GM19324 (cell line): ENCODE measurements around the gene TUBB4B.

ENCODE experiments used
- ATAC-seq: cut with Tn5 transposase; IDR thresholded peaks from one replicate; pipeline ENCODE4 v1.9.1; 2021; ENCODE audit warnings: mild to moderate bottlenecking, moderate library complexity; ENCODE audit not compliant: unreplicated experiment, low FRiP score

TUBB4B gene

GRCh38 chr9:137224830-137225694 is 16.0 kb upstream of the TUBB4B start, which contains the start of gene CYSRT1:
TSS of gene CYSRT1 (plus strand) at chr9:137225174. CDS start at chr9:137225622, 448 bp downstream.
- no peak for ATAC-seq

DNA sequence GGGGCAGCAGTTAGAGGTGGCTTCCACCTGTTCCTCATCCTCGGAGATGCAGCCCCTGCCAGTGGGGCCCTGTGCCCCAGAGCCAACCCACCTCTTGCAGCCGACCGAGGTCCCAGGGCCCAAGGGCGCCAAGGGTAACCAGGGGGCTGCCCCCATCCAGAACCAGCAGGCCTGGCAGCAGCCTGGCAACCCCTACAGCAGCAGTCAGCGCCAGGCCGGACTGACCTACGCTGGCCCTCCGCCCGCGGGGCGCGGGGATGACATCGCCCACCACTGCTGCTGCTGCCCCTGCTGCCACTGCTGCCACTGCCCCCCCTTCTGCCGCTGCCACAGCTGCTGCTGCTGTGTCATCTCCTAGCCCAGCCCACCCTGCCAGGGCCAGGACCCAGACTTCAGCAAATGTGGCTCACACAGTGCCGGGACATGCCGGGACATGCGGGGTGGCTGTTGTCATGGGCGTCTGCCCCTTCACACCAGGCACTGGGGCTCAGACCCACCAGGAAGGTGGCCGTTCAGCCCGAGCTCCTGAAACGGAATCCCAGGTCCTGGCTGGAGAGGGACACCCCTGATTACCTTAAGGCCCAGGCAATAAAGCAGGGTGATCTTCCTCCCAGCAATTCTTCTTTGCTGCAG is 15.3 kb upstream of the TUBB4B start:
- ATAC-seq: no peak

- ATAC-seq: no peak
Measured at GRCh38 chr9:137226338-137227053, 14.6 kb upstream of the TUBB4B start.

GRCh38 chr9:137227054-137227852 is 13.8 kb upstream of the TUBB4B start, which contains the start of gene RNF224:
TSS of gene RNF224 (plus strand) at chr9:137227502. CDS start at chr9:137228336, 834 bp downstream.
- ATAC-seq: no peak

GRCh38 chr9:137227853-137228505 is 13.1 kb upstream of the TUBB4B start:
- no peak for ATAC-seq

- ATAC-seq: no peak
Measured at GRCh38 chr9:137228506-137228967, 12.6 kb upstream of the TUBB4B start.

DNA sequence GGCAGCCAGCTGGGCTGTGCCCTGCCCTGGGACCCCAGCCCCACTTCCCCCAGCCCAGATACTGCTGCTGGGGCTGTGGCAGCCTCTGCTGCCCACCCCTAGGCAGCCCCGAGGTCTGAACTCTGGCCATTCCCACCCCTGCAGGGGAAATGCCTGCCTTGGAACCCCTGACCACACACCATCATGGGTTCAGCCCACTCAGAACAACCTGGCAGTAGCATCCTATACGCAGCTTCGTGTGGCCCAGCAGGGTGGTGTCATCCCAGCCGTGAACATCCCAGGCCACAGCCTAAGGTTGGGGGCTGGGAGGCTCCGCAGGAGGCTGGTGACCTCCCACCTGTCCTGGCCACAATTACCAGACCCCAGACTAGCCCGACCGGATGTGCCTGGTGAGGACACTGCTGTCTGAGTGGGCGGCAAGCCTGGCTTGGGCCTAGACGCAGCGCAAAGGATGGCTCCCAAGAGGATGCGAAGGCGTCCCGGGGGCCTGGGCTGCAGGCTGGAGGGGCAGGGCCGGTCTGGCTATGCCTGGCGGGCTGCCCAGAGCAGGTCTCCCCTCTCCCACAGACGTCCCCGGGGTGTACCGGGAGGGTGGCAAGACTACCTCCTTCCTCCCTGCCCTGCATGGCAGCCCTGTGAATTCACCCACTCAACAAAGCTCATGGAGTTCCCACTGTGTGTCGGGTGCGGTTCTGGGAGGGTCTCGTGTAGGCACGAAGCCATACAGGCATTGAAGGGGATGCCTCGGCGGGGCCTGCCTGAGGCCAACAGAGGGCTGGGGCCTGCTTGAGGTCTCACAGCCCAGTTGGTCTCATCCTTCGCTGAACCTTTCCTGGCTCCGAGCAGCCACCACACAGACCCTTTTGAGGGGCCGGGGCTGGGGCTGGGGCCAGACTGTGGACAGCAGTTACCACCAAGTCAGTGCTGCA is 11.9 kb upstream of the TUBB4B start:
- no peak for ATAC-seq

GRCh38 chr9:137229903-137230704 is 11.0 kb upstream of the TUBB4B start:
- ATAC-seq: no peak

DNA sequence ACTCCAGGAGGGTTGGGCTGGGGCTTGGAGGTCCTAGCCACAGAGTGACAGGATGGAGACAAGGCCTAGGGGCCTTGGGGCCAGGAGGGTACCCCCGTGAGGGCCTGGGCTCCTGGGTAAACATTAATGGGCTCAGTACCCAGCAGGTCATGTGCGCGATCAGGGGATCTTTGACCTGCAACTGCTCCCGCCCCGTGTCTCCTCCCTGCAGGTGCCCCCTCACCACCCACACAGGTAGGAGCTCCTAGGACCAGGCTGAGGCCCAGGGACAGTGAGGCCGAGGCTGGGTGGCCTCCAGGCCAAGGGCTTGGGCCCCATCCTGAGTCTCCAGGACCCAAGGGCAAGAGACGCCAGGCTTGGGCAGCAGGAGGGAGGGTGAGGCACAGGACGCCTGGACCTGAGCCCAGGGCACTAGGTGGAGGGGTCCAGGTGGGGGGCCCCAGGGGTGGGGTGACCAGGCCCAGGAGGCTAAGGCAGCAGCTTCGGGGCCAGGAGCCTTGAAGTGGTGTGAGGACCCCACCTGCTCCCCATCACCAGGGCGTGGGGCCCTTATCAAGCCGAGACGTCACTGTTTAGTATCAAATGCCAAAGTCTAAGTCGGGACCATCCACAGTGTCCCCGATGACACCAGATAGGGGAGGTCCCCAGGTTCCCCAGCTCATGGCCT is 10.2 kb upstream of the TUBB4B start, which contains the start of gene SLC34A3:
SLC34A3 (plus strand) TSS at position 197 of the 667 bp plus-strand sequence. CDS start 802 bp downstream, outside the sequence.
- no peak for ATAC-seq

DNA sequence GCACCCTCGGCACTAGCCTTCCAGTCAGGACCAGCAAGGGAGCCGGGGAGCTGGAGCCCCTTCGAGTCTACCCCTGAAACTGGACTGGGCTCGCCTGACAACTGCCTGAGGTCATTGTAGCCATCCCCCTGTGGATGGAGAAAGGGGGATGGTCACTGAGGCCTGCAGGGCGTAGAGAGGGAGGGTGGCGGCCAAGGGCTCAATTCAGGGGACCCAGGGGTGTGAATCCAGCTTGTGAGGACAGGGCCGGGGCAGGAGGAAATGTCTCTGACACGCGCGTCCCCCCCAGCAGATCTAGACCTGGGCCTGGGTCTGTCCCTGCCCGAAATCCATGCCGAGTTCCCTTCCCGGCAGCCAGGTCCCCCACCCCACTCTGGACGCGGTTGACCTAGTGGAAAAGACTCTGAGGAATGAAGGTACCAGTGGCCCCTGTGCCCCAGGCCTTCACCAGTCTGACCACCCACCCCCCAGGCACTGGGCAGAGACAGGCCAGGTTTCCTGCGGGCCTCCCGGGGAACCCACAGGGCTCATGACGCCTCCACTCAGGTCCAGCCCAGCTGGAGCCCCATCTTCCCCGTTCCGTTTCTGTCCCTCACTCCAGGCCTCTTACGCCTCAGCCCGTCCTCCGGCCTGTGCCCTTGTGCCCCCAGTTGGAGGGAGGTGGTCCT is 9.6 kb upstream of the TUBB4B start:
- no peak for ATAC-seq

- ATAC-seq: no peak
Measured at GRCh38 chr9:137232101-137232500, 9.0 kb upstream of the TUBB4B start.

DNA sequence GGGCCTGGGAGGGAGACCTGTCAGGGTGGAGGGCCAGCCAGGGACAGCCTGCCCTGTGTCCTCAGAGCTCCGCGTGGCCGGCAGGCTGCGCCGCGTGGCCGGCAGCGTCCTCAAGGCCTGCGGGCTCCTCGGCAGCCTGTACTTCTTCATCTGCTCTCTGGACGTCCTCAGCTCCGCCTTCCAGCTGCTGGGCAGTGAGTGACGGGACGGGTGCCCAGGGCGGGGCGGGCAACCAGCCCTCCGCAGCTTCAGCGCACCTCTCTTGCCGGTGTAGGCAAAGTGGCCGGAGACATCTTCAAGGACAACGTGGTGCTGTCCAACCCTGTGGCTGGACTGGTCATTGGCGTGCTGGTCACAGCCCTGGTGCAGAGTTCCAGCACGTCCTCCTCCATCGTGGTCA is 8.6 kb upstream of the TUBB4B start:
- no peak for ATAC-seq

DNA sequence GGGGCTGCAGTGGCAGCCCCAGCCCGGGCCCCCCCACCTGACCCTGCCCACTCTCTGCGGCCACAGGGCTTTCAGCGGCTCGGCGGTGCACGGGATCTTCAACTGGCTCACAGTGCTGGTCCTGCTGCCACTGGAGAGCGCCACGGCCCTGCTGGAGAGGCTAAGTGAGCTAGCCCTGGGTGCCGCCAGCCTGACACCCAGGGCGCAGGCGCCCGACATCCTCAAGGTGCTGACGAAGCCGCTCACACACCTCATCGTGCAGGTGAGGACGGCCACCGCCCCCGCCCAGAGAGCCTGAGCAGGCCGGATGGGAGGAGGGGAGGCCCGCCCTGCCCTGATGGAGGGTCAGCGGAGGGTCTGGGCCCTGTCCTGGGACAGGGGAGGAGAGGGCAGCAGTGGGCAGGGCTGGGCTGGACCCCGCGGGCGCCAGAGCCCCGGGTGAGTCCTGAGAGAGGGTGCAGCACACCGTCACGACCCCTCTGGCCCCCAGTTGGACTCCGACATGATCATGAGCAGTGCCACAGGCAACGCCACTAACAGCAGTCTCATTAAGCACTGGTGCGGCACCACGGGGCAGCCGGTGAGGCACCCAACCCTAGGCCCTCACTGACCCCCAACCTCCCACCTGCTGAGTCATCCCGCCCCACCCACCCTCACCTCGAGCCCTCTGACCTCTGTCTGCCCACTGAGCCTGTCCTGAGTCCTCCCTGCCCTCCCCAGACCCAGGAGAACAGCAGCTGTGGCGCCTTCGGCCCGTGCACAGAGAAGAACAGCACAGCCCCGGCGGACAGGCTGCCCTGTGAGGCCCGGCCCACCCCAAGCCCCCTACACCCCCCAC is 7.7 kb upstream of the TUBB4B start:
- ATAC-seq: no peak

DNA sequence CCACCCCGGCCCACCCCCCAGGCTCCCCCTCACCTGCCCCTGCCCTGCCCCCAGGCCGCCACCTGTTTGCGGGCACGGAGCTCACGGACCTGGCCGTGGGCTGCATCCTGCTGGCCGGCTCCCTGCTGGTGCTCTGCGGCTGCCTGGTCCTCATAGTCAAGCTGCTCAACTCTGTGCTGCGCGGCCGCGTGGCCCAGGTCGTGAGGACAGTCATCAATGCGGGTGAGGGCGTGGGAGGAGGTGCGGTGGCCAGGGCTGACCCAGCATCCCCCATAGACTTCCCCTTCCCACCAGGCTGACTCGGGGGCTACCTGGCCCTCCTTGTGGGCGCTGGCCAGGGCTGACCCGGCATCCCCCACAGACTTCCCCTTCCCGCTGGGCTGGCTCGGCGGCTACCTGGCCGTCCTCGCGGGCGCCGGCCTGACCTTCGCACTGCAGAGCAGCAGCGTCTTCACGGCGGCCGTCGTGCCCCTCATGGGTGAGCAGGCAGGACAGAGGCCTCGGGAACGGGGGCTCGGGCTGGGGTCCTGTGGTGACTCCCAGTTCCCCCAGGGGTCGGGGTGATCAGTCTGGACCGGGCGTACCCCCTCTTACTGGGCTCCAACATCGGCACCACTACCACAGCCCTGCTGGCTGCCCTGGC is 6.9 kb upstream of the TUBB4B start:
- no peak for ATAC-seq

- ATAC-seq: no peak
Measured at GRCh38 chr9:137234758-137235423, 6.2 kb upstream of the TUBB4B start.
